NCI-H146 (cell line): Measurements from ENCODE around the gene C1orf216.
"Not testable (repeated sequence)": the region's sequence is repeated elsewhere in the genome, so short reads cannot be mapped to it uniquely, and the experiment has no call there.

ENCODE experiments used
- DNase-seq: peaks from one replicate; lab custom pipeline; 2025; lab: John Stamatoyannopoulos, UW

C1orf216 gene

GRCh38 chr1:35706846-35707600, 11.7 kb downstream of the C1orf216 start:
- peak; percentile 47 for DNase-seq

- no peak for DNase-seq
Observed at GRCh38 chr1:35702508-35702907, 16.2 kb downstream of the C1orf216 start.

DNA sequence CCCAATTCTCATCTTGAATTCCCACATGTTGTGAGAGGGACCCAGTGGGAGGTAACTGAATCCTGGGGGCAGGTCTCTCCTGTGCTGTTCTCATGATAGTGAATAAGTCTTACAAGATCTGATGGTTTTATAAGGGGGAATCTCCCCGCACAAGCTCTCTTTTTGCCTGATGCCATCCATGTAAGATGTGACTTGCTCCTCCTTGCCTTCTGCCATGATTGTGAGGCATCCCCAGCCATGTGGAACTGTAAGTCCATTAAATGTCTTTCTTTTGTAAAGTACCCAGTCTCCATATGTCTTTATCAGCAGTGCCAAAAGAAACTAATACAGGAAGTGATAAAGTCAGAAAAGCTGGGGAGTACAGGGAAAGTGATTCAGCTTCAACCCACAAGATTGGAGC, 19.5 kb downstream of the C1orf216 start:
- DNase-seq, result not testable (repeated sequence)

DNA sequence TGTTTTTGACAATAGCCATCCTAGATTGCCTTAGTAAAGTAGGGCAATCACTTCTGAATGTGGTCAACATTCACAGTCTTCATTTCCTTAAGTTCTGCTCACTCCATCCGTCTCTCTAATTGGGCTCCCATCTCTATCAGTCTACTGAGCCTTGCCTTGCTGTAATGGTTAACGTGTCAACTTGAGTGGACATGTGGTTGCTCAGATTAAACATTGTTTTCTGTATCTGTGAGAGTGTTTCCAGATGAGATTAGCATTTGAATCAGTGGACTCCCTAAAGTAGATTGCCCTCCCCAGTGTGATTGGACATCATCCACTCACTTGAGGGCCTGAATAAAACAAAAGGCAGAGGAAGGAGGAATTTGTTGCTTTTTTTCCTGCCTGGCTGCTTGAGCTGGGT, 26.4 kb downstream of the C1orf216 start:
- no peak for DNase-seq

GRCh38 chr1:35691571-35692220, 27.0 kb downstream of the C1orf216 start:
- no peak for DNase-seq

- peak; percentile 80 for DNase-seq
Observed at GRCh38 chr1:35691080-35691479, 27.6 kb downstream of the C1orf216 start.

- DNase-seq, result not testable (repeated sequence)
Observed at GRCh38 chr1:35690103-35690502, 28.6 kb downstream of the C1orf216 start.

GRCh38 chr1:35688161-35688560, 30.5 kb downstream of the C1orf216 start:
- no peak for DNase-seq

GRCh38 chr1:35683012-35683411, 35.7 kb downstream of the C1orf216 start:
- DNase-seq, result no peak

GRCh38 chr1:35680271-35680670, 38.4 kb downstream of the C1orf216 start:
- DNase-seq, result no peak

DNA sequence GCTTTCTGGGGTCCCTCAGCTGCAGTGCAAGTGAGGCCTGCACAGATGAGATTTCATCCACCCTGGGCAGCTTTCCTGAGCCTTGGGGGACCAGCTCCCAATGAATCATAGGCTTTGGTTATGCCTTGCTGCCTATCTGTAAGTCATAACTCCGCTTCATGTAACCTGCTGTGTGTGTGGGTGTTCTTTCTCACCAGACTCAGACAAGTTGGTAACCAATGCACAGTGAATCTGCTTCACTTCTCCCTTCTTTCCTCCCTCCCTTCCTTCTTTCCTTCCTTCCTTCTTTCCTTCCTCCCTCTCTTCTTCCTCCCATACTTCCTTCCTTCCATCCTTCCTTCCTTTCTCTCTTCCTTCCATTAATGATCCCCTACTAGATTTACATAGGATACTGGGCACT, 42.9 kb downstream of the C1orf216 start:
- no peak for DNase-seq

- no peak for DNase-seq
Observed at GRCh38 chr1:35674111-35674510, 44.6 kb downstream of the C1orf216 start.

DNA sequence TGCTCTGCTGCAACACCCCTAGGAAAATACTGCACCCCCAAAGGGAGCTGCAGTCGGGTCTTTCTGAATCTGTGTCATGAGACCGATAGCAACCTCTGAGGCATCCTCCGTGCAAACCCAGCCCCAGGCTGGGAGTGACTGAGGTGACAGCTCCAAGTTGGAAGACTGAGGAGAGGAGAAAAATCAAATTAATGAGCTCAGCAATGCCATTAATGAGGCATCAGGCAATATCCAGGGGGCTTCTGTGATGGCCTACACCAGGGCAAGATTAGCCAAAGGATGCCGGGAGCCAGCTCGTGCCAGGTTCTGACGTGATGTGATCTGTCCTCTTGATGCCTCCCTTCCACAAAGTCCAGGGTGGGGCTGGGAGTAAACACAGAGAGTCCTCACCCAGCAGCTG, 46.6 kb downstream of the C1orf216 start:
- DNase-seq, result no peak

- no peak for DNase-seq
Observed at GRCh38 chr1:35668506-35668905, 50.2 kb downstream of the C1orf216 start.

GRCh38 chr1:35666916-35667315, 51.8 kb downstream of the C1orf216 start:
- no peak for DNase-seq

GRCh38 chr1:35666216-35666615, 52.5 kb downstream of the C1orf216 start:
- DNase-seq, result no peak
